Activated CD4-positive, alpha-beta T cell treated with anti-CD3 and anti-CD28 coated beads, Interleukin-2, amount 50 U/mL, for 4 hours (primary cell): ENCODE results near the gene PLEKHA8.

Source experiments
- DNase-seq, 2 experiments: peaks; one replicate each; pipeline ENCODE4 v3.0.0-alpha.2; 2020

PLEKHA8 gene

GRCh38 chr7:30028216-30028748 lies at the start of gene PLEKHA8:
PLEKHA8 (plus strand) TSS chr7:30028412; CDS start chr7:30028763, 351 bp downstream.
- DNase-seq, result peak; percentile 80 to 81

- DNase-seq, result no peak
Measured at GRCh38 chr7:29980151-29980550, 48.1 kb upstream of the PLEKHA8 start.

GRCh38 chr7:29987083-29987482 lies 41.1 kb upstream of the PLEKHA8 start:
- no peak for DNase-seq

GRCh38 chr7:29987811-29988317 lies 40.3 kb upstream of the PLEKHA8 start:
- DNase-seq, result no peak

GRCh38 chr7:29988424-29989256 lies 39.6 kb upstream of the PLEKHA8 start:
- peak in 1 of 2 experiments; percentile 3 for DNase-seq

GRCh38 chr7:29989257-29989995 lies 38.8 kb upstream of the PLEKHA8 start, which contains the start of gene SCRN1:
SCRN1 (minus strand) TSS chr7:29989801; CDS start chr7:29969067, 20,734 bp downstream.
- DNase-seq, result peak in 1 of 2 experiments; percentile 3

GRCh38 chr7:29990931-29991330 lies 37.3 kb upstream of the PLEKHA8 start:
- DNase-seq, result no peak

GRCh38 chr7:29991937-29992336 lies 36.3 kb upstream of the PLEKHA8 start:
- no peak for DNase-seq

- DNase-seq, result no peak
Measured at GRCh38 chr7:29993140-29993539, 35.1 kb upstream of the PLEKHA8 start.

- DNase-seq, result no peak
Measured at GRCh38 chr7:29995652-29996051, 32.6 kb upstream of the PLEKHA8 start.

- no peak for DNase-seq
Measured at GRCh38 chr7:29996321-29996720, 31.9 kb upstream of the PLEKHA8 start.

- DNase-seq, result no peak
Measured at GRCh38 chr7:29998489-29998888, 29.7 kb upstream of the PLEKHA8 start.

GRCh38 chr7:30001998-30002397 lies 26.2 kb upstream of the PLEKHA8 start:
- no peak for DNase-seq

GRCh38 chr7:30003098-30003497 lies 25.1 kb upstream of the PLEKHA8 start:
- DNase-seq, result no peak

GRCh38 chr7:30005464-30005863 lies 22.7 kb upstream of the PLEKHA8 start:
- DNase-seq, result no peak

- DNase-seq, result no peak
Measured at GRCh38 chr7:30010021-30010420, 18.2 kb upstream of the PLEKHA8 start.

GRCh38 chr7:30012757-30013156 lies 15.5 kb upstream of the PLEKHA8 start:
- no peak for DNase-seq

- no peak for DNase-seq
Measured at GRCh38 chr7:30018451-30018850, 9.8 kb upstream of the PLEKHA8 start.

GRCh38 chr7:30019387-30019786 lies 8.8 kb upstream of the PLEKHA8 start:
- DNase-seq, result no peak

- DNase-seq, result no peak
Measured at GRCh38 chr7:30019960-30020359, 8.3 kb upstream of the PLEKHA8 start.

- DNase-seq, result no peak
Measured at GRCh38 chr7:30020535-30020934, 7.7 kb upstream of the PLEKHA8 start.

GRCh38 chr7:30022991-30023390 lies 5.2 kb upstream of the PLEKHA8 start:
- DNase-seq, result no peak

- no peak for DNase-seq
Measured at GRCh38 chr7:30023524-30023923, 4.7 kb upstream of the PLEKHA8 start.
